ENCODE results near the gene CYP4F12.
"Not testable (repeated sequence)": the region's sequence is repeated elsewhere in the genome, so short reads cannot be mapped to it uniquely, and the experiment has no call there.

The CYP4F12 gene

DNA sequence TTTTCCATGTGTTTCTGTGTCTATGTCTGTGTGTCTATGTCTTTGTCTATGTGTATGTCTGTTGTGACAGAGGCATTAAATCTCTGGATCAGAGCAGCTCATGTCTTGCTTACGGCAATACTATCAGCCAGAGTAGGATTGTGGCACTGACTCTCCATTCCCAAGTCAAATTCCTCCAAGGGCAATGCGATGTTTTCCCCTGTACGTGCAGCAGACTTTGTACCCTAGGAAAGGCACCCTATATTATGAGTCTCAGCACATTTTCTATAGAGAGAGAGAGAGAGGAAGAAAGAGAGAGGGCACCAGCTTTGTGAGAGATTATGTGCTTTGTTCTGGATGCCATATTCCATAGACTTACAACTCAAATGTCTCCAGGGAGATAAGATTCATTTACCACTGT lies 21.1 kb upstream of the CYP4F12 start:
- no peak for DNase-seq

DNA sequence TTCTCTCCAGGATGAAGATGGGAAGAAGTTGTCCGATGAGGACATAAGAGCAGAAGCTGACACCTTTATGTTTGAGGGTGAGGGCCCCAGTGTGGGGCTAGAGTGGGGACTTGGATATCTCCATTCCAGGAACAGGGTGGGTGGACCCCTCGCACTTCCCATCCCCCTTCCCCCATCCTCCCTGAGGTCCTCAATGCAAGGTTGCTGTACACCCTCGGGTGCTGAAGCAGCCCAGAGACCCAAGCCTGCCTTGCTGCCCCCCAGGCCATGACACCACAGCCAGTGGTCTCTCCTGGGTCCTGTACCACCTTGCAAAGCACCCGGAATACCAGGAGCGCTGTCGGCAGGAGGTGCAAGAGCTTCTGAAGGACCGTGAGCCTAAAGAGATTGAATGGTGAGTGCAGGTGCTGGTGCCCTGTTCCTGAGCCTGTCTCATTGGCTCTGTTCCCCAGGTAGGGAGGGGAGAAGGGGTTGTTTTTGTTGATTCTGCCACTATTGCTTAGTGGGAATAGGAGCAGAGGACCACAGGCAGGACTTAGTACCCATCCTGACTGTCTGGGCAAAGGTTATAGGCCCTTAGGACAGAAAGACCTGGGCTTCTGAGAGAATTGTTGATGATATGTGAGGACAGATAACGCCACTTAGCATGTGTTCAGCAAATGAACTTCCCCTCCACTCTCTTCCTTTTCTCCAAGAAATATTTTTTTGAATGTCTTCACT lies 20.2 kb upstream of the CYP4F12 start:
- no peak for DNase-seq

DNA sequence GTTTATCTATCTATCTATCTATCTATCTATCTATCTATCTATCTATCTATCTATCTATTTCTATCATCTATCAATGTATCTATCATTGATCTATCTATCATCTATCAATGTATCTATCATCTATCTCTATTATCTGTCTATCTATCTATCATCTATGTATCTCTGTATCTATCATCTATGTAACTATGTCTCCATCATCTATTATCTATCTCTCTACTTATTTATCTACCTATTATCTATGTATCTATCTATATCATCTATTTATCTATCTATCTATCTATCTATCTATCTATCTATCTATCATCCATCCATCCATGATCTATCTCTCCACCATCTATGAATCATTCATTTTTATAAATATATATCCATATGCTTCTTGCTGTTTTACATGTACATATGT lies 16.4 kb upstream of the CYP4F12 start:
- no peak for DNase-seq

DNA sequence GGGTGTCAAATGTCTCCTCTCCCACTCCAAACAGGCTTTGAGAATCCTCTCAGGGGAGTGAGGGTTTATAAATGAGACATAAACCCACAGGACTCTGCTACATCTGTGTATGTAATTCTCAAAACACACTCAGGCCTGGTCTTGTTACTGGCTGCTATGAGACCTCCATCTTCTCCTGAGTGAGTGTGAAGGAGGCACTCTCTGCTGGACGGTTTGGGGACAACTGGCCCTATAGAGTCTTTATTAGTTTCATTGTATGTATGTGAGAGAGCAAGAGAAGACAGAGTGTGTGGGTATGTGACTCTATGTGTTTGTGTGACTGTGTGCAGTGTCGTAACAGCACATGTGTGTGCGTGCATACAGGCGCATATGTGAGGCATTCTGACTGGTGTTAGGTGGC lies 9.6 kb upstream of the CYP4F12 start:
- DNase-seq: no peak

DNA sequence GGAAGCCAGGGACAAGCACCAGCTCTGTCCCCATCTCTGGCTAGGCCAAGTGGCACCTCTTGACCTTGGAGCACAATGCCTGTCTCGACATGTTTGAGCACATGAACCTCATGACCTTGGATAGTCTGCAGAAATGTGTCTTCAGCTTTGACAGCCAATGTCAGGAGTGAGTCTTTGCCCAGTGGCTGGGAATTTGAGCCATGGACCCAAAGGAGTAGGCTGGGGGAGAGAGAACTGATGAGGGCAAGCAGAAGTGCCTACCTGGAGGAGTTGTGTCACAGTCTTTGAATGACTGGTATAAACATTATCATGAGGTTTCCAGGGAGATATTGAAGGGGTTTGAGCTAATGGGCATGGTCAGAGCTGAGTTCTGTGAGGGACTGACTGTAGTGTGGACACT lies 6.7 kb upstream of the CYP4F12 start:
- no peak for DNase-seq

DNA sequence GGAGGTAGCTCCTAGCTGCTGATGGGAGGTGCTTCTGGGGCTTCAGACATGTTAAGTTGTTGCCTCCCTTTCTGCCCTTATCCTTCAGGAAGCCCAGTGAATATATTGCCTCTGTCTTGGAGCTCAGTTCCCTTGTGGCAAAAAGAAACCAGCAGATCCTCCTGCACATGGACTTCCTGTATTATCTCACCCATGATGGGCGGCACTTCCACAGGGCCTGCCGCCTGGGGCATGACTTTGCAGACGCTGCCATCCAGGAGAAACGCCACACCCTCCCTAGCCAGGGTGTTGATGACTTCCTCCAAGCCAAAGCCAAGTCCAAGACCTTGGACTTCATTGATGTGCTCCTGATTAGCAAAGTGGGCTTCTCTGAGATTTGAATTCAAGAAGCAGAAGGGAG lies 6.0 kb upstream of the CYP4F12 start:
- DNase-seq: no peak

DNA sequence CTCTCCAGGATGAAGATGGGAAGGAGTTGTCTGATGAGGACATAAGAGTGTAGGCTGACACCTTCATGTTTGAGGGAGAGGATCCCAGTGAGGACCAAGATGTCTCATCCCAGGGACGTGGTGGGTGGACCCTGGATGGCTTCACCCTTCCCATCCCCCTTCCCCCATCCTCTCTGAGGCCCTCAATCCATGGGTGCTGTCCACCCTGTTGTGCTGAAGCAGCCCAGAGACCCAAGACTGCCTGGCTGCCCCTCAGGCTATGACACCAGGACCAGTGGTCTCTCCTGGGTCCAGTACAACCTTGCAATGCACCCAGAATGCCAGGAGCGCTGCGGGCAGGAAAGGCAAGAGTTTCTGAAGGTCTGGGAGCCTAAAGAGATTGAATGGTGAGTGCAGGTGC lies 3.4 kb upstream of the CYP4F12 start:
- no peak for DNase-seq

DNA sequence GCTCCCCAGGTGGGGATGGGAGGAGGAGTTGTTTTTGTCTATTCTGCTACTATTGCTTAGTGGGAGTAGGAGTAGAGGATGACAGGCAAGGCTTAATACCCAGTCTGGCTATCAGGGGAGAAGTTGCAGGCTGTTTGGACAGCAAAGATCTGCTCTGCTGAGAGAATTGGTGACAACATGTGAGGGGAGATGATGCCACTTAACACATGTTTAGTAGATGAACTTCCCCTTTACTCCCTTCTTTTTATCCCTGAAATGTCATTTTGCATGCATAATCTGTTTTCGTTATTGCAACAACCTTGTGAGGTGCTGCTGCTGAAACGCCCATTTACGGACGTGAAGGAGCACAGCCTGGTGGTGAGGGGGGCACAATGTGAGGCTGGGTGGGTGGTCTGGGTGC lies 3.0 kb upstream of the CYP4F12 start:
- no peak for DNase-seq

DNA sequence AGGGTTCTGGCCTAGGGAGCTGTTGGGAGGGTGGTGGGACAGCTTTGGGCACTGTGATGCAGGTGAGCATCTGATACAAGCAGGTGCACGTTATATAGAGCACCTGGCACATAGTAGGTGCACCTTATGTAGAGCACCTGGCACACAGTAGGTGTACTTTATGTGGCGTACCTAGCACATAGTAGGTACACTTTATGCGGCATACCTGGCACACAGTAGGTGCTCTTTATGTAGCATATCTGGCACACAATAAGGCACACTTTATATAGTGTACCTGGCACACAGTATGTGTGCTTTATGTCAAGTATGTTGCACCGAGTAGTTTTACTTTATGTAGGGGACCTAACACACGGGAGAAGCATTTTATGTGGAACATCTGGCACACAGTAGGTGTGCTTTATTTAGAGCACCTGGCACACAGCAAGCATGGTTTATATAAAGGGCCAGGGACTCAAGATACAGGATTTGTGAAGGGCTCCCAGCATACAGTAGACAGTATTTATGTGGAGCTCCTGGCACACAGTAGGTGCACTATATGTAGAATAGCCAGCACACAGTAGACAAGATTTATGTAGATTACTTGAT lies 1.6 kb upstream of the CYP4F12 start:
- no peak for DNase-seq

DNA sequence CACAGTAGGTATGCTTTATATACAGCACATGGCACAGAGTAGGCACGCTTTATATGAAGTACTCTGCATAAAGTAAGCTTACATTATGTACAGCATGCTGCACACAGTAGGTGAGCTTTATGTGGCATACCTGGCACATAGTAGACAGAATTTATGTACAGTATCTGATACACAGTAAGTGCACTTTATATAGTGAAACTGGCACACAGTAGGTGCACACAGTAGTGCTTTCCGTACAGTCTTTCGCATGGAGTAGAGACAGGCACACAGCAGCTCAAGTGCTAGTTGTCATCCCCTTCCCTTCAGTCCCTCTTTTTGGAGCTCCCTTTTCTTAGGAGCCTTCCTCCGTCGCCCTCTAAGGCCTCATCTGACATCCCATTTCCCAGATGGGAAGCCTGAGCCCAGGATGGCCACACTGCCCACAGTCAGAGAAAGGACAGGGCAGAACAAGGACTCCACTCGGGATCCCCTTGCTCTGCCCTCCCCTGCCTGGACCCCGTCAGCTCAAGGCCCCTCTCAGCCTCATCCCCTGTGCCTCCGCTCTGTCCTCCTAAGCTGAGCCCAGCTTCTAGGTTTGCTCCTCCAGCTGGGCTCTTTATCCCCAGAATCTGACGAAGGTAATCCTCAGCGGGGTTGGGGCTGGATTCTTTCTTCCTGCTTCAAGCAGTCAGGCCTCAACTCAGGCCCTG lies 852 bp upstream of the CYP4F12 start:
- DNase-seq: no peak

DNA sequence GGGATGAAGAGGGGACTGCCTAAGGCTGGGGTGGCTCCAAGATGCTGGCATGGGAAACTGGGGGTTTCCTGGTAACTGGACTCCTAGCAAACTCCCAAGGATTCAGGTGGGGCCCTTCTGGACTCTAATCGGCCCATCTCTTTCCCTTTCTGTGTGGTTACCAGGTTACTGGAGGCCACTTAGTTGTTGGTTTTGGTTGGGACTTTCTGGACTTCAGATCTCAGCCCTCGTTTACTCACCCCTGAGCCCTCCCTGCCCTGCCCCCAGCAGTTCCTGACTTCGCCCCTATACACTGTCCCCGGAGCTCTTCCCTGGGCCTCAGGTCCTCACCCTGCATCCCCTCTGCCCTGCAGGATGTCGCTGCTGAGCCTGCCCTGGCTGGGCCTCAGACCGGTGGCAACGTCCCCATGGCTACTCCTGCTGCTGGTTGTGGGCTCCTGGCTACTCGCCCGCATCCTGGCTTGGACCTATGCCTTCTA lies 328 bp downstream of the CYP4F12 start:
- DNase-seq: no peak

DNA sequence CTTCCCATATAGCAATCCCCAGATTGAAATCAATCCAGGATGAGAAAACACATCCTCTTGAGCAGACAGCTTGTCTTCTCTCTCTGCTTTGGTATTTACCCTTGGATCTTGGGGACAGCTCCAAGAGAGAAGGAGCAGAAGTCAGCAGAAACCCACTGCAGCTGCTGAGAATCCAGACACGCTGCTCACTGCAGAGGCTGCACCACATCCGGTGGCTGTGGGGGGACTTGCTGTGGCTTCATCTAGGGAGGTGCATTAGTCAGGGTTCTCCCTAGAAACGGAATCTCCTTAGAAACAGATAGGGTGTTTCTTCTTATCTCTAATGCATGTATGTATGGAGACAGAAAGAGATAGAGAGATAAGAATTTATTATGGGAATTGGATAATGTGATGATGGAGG lies 2.7 kb downstream of the CYP4F12 start:
- DNase-seq: no peak

DNA sequence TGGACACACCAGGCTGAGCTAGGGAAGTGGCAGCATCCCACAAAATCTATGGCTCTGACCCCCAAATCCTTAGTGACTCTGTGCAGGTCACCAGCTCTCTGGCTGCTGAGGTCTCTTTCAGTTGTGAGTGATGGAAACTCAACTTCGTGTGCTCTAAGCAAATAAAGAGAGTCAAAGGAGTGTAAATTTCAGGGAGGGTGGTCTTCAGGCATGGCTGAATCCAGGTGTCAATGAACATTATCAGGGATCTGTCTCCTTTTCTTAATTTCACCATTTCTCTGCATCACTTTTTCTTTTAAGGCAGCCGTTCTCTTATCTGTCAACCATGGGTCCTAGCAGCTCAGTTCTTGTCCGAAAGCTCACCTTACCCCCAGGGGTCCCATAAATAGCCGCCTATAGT lies 6.2 kb downstream of the CYP4F12 start:
- DNase-seq: no peak

DNA sequence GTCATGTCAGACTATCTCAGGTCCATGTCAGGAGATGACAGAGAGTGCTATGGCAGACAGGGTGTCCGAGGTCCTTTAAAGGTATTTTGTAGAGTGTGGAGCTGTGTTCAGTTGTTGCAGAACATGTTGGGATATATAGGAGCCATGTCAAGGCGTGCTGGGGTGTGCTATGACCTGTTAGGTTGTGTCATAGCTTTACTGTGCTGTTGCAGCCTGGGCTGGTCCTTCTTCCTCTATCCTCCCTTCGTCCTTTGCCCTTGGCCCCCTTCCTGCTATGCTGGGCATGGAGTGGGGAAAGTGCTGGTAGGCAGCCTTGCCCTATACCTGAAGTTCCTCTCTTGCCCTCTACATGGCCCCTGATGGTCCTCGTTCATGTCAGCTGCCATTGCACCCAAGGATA lies 7.0 kb downstream of the CYP4F12 start:
- not testable (repeated sequence) for DNase-seq

DNA sequence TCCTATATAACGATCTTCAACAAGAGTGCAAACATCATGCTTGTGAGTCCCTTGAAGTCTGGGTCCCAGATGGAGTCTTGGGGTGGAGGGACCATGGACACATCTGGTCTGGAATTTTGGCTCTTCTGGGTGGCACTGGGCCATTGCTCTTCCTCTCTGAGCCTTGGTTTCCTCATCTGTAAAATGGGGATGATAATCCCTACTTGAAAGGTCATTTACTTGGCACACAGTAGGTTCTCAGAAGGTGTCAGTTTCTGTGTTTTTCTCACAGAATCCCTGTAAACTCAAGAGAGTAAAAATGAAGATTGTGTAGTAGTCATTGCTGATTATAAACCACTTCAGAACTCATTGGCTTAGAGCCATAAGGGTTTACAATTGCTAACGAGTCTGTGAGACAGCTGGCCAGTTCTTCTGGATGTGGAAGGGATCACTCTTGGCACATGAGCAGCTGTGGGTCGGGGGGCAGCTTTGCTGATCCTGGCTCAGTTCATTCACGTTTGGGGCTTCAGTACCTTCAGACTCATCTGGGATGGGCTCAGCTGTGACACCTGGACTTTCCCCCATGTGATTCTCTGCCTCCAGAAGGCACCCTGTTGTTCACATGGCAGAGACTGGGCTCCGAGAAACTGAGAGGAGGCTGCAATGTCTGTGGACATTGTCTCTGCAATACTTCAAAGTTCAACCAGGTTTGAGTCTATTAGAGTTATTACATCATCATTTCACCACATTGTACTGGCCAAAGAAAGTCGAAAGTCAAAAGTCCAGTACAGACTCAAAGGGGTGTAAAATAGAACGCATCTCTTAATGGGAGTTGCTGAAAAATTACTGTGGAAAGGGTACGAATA lies 7.8 kb downstream of the CYP4F12 start:
- DNase-seq: no peak

DNA sequence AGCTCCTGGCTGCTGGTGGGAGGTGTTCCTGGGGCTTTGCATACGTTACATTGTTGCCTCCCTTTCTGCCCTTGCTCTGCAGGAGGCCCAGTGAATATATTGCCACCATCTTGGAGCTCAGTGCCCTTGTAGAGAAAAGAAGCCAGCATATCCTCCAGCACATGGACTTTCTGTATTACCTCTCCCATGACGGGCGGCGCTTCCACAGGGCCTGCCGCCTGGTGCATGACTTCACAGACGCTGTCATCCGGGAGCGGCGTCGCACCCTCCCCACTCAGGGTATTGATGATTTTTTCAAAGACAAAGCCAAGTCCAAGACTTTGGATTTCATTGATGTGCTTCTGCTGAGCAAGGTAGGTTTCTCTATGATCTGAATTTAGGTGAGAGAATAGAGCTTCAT lies 10.5 kb downstream of the CYP4F12 start:
- no peak for DNase-seq

DNA sequence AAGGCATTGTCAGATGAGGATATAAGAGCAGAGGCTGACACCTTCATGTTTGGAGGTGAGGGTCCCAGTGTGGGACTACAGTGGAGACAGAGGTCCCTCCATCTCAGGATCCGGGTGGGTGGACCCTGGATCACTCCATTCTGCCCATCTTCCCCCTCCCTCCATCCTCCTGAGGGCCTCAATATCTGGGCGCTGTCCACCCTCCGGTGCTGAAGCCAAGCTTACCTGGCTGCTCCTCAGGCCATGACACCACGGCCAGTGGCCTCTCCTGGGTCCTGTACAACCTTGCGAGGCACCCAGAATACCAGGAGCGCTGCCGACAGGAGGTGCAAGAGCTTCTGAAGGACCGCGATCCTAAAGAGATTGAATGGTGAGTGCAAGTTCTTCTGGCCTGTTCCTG lies 11.9 kb downstream of the CYP4F12 start:
- no peak for DNase-seq

DNA sequence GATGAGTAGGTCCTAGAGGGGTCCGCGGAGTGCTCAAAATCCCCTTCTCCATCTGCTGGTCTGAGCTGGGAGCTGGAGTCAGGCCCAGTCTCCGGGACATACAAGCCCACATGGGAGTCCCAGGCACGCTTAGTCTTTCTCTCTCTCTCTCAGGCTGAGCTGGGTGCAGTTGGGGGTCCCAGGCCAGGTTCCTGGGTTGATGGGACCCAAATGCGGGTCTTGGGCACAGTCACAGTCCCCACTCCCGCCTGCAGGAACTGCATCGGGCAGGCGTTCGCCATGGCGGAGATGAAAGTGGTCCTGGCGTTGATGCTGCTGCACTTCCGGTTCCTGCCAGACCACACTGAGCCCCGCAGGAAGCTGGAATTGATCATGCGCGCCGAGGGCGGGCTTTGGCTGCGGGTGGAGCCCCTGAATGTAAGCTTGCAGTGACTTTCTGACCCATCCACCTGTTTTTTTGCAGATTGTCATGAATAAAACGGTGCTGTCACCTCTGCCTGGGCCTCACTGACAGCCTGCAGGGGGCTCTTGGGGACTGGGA lies 23.8 kb downstream of the CYP4F12 start:
- DNase-seq: no peak

DNA sequence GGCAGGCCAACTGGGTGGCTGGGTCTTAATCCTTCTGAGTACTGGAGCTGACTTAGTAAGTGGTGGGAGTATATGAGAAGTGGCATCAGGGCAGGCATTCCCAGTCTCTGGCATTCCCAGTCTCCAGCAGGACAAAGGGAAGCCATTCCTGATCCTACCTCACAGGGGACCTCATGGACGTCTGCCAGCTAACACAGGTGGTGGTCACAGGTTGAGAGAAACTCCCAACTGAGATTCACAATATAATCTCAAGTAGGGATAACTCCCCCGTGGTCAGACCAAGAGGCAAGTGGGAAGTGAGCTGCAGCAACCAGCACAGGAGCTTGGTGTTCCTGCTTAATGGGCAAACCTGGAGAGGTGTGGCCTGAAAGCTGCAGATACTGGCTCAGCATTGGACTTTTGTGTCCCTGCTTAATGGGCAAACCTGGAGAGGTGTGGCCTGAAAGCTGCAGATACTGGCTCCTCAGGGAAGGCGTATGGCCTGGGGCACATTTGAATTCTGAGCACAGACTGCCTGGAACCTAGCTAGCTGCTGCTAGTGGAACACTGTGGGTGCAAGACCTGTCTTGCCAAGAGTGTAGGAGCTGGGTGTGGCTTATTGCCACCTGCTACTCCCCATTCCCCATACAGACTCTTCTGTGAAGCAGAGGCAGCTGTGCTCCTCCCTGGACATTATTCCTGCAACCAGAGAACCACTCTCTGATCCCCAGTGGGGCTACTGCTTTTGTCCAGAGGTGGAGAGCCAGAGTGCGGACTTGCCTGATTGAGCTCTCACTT lies 29.1 kb downstream of the CYP4F12 start:
- DNase-seq: peak; percentile 80

DNA sequence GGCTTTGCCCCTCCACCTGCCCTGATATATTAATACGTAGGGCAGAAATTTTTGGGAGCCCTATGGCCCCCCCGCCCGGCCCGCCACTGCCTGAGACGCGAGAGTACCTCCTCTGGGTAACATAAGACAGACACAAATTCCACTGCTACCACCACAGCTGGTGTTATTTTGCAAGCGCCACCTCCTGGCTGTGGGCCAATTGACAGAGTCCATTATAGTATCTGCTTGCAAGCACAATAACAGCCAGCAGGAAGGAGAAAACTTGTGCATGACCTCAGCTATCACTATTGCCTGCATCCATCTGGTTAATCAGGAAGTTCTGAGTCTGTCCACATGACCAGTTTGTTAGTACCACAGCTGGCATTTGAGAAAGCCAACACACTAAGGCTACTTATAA lies 29.6 kb downstream of the CYP4F12 start:
- DNase-seq: peak; percentile 85

DNA sequence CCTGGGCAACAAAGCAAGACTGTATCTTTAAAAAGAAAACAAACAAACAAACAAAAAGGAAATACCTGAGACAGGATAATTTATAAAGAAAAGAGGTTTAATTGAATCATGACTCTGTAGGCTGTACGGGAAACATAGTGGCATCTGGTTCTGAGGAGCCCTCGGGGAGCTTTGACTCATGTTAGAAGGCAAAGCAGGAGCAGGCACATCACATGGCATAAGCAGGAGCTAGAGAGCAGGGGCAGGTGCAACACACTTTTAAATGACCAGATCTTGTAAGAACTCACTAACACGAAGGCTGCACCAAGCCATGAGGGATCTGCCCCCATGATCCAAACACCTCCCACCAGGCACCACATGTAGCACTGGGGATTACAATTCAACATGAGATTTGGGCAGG lies 41.8 kb downstream of the CYP4F12 start:
- DNase-seq: no peak

DNA sequence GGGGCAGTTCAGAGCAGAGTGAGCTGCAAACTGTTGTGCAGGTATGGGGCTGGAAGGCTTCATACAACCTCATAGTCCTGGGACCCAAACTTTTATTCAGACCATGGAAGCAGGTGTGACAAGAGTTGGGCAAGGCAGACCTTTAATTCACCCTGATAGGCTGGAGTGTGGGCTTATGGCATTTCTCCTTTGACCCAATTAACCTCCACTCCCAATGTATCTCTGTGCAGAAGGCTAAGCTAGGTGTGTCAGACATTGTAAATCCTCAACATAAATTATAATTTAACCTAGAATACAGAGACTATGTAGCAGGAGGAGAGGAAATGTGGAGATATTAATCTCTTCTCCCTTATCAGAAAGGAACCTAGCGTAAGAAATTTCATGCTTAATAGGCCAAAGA lies 42.8 kb downstream of the CYP4F12 start:
- no peak for DNase-seq
